Hepatic stellate cell (primary cell): ENCODE measurements around the gene PHC1.
"Not testable (repeated sequence)": the region's sequence is repeated elsewhere in the genome, so short reads cannot be mapped to it uniquely, and the experiment has no call there.

ENCODE experiments used
- DNase-seq: peaks from one replicate; pipeline ENCODE4 v3.0.0; 2011; ENCODE audit warnings: low spot score

Gene PHC1

GRCh38 chr12:8911606-8912268 is 2.6 kb upstream of the PHC1 start:
- DNase-seq, result no peak

- DNase-seq, result no peak
Measured at GRCh38 chr12:8912914-8913313, 1.4 kb upstream of the PHC1 start.

- no peak for DNase-seq
Measured at GRCh38 chr12:8913702-8914032, 642 bp upstream of the PHC1 start.

GRCh38 chr12:8914716-8915526 is 612 bp downstream of the PHC1 start:
- DNase-seq, result peak; percentile 54

GRCh38 chr12:8916154-8916553 is 1.8 kb downstream of the PHC1 start:
- DNase-seq, result no peak

- no peak for DNase-seq
Measured at GRCh38 chr12:8917031-8917430, 2.7 kb downstream of the PHC1 start.

- DNase-seq, result peak; percentile 46
Measured at GRCh38 chr12:8917751-8918150, 3.4 kb downstream of the PHC1 start.

GRCh38 chr12:8919643-8920042 is 5.3 kb downstream of the PHC1 start:
- not testable (repeated sequence) for DNase-seq

- no peak for DNase-seq
Measured at GRCh38 chr12:8922544-8922943, 8.2 kb downstream of the PHC1 start.

- not testable (repeated sequence) for DNase-seq
Measured at GRCh38 chr12:8930655-8931323, 16.5 kb downstream of the PHC1 start.

GRCh38 chr12:8932464-8932863 is 18.2 kb downstream of the PHC1 start:
- not testable (repeated sequence) for DNase-seq

GRCh38 chr12:8934080-8934479 is 19.8 kb downstream of the PHC1 start:
- not testable (repeated sequence) for DNase-seq

GRCh38 chr12:8936735-8937134 is 22.4 kb downstream of the PHC1 start:
- no peak for DNase-seq

GRCh38 chr12:8937842-8938442 is 23.6 kb downstream of the PHC1 start:
- DNase-seq, result not testable (repeated sequence)

GRCh38 chr12:8941691-8942478 is 27.6 kb downstream of the PHC1 start:
- DNase-seq, result no peak

- DNase-seq, result no peak
Measured at GRCh38 chr12:8943565-8944186, 29.4 kb downstream of the PHC1 start.

- no peak for DNase-seq
Measured at GRCh38 chr12:8946733-8947132, 32.4 kb downstream of the PHC1 start.

GRCh38 chr12:8947737-8948136 is 33.4 kb downstream of the PHC1 start:
- DNase-seq, result no peak

- DNase-seq, result peak; percentile 42
Measured at GRCh38 chr12:8948701-8949341, 34.5 kb downstream of the PHC1 start.

GRCh38 chr12:8949342-8950220 is 35.3 kb downstream of the PHC1 start, which contains the start of gene M6PR:
M6PR (minus strand) TSS chr12:8949645; CDS start chr12:8946404, 3,241 bp downstream.
- DNase-seq, result peak; percentile 97
